ENCODE data around the gene AGAP1.
"Not testable (repeated sequence)": the region's sequence is repeated elsewhere in the genome, so short reads cannot be mapped to it uniquely, and the experiment has no call there.

AGAP1 gene

DNA sequence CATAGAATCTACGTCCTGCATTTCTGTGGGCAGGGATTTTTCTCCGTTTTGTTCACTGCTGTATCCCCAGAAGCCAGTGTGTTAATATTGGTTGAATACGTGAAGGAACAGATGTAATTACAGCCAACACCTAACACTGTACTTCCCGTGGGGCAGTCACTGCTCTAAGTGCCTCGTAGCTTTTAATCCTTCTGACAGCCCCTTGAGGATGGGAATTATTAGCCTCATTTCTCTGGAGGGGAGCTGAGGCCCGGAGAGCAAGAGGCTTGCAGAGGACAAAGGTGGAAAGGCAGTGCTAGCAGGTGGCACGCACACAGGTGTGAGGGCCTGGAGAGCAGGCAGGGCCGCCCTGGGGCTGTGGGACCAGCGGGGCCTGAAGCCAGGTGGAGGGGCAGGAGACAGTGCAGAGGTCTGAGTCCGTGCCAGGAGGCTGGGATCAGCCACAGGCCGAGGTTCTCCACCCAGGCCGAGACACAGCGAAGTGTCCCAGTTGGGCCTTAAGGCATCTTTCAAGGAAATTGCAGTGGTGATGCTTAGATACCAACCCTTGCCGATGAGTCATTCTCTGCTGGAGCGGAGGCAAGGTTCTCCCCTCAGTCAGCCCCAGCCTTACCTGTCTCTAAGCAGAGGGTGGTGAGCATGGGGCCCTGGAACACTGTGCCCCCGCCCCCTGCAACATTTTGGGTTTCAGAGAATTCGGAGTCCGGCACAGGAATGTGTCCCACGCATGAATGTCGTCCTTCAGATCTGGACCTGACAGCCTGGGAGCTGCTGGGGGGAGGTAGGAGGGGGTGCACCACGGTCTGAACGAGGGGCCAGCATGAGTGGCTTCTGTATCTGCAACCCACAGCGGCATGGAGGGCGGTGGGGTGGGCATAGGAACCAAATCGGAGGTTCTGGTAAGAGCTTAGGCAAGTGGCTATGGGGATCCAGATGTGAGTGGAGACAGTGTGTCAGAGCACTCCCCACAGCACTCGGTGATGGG, 551.7 kb downstream of the AGAP1 start:
- no peak for DNase-seq (ENCODE audit: low read depth)

DNA sequence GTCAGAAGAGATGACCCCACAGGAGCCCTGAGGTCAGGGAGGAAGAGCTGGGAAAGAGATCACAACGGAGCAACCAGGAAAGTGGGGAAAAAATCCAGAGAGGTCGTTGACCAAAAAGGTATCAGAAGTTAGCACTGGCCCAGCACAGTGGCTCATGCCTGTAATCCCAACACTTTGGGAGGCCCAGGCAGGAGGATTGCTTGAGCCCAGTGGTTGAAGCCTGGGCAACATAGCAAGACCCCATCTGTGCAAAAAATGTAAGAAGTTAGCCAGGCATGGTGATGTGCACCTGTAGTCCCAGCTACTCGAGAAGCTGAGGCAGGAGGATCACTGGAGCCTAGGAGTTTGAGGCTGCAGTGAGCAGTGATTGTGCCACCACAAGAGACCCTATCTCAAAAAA, 552.9 kb downstream of the AGAP1 start:
- no peak for DNase-seq (ENCODE audit: low read depth)

DNA sequence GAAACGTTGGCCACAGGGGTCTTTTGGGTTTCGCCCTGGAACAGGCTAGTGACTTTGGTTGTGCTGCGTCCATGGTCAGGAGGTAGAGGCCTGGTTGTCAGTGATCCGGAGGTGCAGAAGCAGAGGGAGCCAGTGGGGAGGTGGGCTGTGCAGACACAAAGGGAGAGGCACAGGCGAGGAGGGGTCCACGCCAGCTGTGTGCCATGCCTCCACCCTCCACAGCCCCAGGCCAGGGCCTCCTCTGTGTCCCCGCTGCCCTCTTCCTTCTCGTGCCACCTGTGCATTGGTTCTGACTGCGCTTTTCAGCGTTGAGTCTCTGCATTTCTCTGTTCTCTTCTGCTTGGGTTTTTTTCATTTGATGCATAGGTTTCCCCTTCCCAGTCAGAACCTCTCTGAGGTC, 553.3 kb downstream of the AGAP1 start:
- no peak for DNase-seq (ENCODE audit: low read depth)

DNA sequence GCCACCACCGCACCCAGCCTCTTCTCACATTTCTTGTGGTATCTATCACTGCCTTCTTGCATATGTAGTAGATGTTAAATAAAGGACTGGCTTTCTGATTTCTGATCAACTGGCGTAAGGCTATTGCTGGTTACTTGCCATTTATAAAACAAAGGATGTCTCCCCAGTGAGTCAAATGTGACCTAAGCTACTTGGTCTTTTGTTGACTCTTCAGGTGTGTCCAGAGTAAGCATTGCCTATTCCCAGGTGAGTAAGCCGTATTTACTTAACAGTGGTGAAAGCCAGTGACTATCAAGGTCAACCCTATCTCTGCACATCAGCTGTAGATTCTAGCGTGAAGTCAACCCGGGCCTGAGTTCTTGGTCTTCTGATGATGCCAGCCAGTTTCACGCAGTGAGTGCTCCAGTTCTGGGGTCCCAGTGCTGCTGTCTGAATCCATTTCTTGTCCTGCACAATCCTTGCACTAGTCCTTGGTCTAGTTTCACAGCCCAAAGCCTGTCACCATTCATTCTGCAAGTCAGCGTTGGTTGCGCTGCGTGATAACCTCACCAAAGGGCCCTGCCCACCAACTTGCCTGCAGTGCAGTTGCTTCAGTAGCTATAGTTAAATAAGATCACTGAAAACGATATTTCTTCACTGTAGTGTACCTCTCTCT, 554.2 kb downstream of the AGAP1 start:
- DNase-seq (ENCODE audit: low read depth): no peak

DNA sequence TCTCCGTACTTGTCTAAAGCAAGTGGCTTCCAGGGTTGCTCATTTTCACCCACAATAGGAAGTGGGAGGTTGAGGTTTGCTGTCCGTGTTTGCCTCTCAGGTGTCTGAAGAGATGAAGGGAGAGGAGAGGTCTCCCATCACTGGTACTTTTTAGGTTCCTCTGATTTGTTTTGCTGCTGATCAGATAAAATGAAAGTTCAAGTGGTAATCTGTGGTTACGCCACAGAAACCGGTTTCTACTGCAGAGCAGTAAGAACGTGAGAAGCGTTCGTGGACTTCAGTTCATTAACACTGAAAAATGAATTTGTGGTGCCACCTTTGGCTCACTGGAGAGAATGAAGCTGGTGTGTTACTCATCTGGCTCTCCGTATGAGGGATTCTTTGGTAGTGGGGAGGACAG, 556.1 kb downstream of the AGAP1 start:
- DNase-seq (ENCODE audit: low read depth): no peak

DNA sequence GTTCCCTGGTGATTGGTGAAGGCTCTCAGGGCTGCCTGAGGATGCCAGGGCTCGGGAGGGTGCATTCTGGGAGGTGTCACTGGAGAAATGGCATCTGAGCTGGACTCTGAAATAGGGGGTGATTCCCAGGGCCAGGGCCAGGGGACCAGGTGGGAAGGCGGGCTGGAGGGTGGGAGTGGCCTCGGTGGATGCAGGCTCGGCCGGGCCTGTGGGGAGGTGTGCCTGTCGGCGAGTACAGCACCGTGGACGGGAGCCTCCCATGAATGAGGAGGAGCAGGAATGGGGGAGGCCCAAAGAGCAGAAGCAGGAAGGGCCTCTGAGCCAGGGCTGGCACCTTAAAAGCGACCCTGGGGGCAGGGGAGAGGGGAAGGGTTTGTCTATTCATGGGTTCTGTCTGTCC, 557.5 kb downstream of the AGAP1 start:
- DNase-seq (ENCODE audit: low read depth): no peak

DNA sequence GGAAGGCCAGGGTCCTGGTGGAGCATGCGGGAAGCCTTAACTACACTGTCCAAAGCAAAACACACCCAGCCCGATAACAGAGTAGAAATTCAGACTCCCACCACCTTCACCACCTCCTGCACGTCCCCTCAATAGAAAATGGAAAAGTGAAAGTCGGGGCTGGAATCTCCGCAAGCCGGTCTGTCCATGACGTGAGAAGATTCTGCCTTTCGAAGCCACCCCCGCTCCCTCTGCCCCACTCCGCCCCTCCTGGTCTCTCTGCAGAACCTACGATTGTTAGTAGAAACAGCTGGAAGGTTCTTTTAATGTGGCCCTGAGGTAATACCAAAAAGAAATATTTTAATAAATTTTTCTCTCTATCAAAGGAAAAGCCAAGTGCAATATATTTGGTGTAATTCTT, 558.0 kb downstream of the AGAP1 start:
- DNase-seq (ENCODE audit: low read depth): no peak

DNA sequence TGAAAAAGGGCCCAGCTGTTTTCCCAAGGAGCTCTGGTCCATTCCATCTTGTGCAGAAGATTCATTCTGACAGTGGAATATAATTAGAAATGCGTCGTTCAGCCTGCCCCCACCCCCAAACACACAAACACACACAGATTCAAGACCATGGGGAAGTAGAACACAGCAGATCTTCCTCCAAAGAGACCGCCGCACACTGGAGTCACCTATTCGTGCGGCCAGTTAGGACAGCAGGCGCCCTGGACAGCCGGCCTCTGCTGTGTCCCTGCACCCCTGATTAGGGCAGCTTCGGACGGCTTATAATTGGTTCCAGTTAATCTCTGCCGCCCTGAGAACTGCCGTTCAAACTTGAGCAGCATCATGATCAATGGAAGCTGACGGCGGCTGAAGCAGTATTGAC, 558.4 kb downstream of the AGAP1 start:
- DNase-seq (ENCODE audit: low read depth): no peak

DNA sequence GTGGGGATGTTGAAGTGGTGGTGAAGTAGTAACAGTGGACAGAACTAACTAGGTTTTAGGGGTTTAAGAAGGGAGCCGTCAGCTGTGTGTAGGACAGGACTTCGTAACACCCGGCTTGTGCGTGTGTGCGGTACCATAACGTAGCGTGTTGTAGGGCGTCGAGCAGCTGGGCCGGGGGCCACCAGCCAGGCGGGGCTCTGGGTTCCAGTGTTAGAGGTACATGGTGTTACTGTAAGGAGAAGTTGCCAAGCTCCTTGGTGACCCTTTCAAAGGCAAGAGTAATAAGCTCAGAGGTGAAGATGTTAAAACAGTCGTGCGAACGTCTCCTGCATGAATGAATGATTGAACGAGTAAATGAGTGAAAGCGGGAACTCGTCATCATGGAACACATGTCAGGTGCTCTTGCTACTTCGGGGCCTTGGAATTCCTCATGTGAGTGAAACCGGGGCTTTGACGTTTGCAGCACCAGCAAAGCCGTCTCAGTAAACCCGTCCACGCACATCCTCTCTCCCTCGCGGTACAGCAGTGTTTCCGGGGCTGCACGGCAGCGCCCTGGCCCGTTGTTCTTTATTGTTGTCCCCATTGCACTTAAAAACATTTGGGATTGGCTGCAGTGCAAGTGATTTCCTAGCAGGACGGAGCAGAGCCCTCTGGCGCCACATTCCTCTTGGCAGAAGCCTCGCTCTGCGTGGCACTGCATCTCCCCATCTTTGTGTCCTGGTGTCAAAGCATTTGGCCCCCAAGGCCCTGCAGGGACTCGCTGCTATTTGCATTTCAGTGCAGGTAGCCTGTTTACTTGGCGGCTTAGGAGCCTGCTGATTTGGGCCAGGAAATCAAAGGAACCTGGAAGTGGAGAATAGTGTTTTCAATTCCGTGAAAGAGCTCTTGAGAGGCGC, 559.3 kb downstream of the AGAP1 start:
- DNase-seq (ENCODE audit: low read depth): no peak

DNA sequence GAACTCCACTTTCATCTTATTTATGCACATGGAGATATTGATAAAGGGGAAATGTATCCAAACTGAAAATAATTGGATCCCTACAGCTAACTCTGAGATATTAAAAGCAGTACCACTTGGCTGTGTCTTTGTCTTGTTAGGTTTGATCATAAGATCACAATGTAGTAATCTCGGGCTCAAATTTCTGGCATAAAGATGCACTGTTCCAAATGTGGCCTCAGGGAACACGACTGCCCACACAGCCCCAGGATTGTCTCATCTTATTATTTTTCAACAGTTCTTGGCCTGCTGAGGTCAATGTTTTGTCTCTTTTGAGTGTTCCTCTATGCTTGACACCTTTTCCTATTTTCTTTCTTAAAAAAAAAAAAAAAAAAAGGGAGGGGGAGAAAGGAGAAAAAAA, 560.3 kb downstream of the AGAP1 start:
- DNase-seq (ENCODE audit: low read depth): no peak

DNA sequence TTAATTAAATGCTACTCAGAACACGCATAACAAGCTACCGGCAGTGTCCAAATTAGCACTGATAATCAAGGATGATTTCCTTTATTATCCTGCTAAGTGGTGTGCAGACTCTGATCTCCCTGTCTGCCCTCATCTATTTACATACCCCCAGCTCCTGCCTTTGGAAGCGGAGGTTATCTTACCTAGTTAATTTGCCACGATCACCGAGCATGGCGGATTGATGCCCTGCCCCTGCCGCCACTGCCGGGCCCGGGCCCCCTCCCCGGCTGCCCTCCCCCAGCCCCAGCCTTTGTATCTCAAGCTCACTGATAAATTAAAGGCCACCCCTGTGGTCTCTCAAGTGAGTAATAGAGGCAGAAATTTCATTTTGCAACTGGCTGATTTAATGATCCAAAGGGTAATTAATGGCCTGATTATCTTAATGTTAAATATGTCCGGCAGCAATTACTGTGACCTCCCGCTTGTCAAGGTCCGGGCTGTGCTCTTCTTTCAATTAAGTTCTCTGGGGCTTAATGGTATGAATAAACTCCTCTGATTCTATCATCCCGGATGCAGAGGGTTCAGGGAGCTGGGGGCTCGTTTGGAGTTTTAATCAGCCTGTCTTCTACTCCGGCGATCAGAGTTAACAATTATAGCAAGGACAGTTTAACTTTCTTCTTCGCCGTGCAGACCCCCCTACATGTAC, 560.9 kb downstream of the AGAP1 start:
- DNase-seq (ENCODE audit: low read depth): no peak

DNA sequence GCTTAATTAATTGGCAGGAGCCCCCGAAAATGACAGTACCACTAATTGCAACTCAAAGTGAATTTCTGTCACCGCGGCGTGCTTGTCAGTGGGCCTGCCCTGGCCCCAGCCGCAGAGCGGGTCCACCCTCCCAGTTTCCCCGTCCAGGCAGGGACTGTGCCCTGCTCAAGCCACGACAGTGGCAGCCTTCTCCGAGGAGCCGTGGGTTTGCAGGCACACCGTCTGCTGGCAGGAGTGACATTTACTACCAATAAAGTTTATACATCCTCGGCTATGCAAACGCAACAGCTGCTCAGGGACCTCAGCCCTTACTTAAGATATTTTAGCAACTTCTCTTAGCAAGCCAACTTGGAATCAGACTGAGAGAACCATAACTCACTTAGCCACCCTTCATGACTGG, 561.6 kb downstream of the AGAP1 start:
- DNase-seq (ENCODE audit: low read depth): no peak

DNA sequence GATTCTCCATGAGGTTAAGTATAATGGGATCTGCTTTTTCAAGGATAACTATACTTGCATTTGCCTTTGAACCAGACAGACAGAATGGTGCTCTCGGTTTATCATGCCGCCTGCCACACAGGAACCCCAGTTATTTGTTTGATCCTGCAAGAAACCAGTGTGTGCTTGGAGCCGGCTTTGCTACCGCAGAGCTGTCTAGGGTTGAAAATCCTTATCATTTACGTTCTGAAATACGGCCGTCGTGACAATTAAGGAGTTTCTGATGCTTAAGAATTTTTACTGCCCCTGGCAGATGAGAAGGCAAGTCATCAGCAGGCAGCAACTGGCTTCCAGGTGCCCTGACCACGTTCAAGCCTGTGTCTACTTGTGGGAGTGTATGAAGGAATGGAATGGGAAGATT, 562.3 kb downstream of the AGAP1 start:
- DNase-seq (ENCODE audit: low read depth): no peak

DNA sequence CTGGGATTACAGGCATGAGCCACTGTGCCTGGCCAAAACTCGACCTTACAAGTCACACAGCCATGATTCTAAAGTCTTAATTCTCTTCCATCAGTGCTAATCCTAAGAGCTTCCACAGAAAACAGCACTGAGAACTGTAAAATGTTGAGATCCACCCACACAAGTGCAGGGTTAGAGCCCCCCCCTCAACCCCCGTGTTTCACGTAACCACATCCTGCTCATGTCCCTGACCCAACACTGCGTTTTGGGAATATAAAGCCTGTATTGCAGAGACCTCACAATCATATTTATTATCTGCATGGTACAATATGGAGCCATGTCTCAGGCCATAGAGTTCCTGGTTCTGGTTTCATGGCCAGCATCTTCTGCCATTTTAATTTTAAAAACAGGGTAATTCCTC, 563.5 kb downstream of the AGAP1 start:
- DNase-seq (ENCODE audit: low read depth): no peak

DNA sequence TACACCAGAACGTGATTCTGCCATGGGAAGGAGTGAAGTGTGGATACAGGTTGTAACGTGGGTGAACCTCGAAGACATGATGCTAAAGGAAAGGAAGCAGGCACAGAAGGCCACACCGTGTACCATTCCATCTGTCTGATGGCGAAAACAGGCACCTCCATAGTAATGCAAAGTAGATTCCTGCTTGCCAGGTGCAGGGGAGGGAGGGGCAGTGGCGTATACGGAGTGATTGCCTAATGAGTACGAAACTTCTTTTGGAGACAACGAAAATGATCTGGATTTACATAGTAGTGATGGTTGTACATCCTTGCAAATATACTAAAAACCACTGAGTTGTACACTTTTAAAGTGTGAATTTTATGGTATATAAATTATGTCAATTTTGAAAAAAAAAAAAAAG, 567.7 kb downstream of the AGAP1 start:
- DNase-seq (ENCODE audit: low read depth): no peak

DNA sequence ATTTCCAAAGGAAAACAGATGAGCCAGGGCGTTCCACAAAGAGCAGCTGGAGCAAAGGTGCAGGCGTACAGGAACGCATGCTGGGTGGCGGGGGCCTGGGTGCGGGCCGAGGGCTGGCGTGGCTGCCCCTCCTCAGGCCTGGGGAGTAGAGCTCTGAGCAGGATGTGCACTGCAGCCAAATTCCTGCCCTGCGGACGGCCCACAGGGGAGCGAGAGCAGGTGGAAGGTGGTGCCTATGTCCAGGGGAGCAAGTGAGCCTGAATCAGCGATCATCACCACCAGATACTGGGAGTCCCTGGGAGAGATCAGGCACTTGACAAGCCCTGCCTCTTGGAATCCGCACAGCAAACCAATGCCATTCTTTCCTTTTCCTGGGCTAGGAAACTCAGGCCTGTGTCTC, 568.1 kb downstream of the AGAP1 start:
- no peak for DNase-seq (ENCODE audit: low read depth)

DNA sequence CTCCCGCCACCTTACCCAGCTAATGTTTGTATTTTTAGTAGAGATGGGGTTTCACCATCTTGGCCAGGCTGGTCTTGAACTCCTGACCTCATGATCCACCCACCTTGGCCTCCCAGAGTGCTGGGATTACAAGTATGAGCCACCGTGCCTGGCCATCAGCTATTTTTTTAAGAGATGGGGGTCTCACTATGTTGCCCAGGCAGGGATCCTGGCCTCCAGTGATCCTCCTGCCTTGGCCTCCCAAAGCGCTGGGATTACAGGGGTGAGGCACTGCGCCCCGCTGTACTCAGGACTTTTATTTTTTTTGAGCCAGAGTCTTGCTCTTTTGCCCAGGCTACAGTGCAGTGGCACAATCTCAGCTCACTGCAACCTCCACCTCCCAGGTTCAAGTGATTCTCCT, 569.0 kb downstream of the AGAP1 start:
- DNase-seq (ENCODE audit: low read depth): not testable (repeated sequence)

DNA sequence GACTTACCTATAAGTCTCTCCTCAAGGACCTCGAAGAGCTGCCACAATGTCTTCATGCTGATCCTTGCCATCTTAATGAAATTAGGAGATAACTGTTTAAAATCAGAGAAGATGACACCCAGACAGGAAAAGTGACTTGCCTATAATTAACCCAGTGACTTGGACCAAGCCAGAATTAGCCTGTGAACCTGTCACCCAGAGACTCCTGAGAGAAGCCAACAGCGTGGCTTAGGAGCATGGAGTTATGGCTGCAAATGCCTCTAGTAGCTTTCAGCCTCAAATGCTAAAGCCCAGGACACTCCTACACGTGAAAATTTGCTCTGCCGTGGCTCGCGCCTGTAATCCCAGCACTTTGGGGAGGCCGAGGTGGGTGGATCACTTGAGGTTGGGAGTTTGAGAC, 570.2 kb downstream of the AGAP1 start:
- DNase-seq (ENCODE audit: low read depth): no peak

DNA sequence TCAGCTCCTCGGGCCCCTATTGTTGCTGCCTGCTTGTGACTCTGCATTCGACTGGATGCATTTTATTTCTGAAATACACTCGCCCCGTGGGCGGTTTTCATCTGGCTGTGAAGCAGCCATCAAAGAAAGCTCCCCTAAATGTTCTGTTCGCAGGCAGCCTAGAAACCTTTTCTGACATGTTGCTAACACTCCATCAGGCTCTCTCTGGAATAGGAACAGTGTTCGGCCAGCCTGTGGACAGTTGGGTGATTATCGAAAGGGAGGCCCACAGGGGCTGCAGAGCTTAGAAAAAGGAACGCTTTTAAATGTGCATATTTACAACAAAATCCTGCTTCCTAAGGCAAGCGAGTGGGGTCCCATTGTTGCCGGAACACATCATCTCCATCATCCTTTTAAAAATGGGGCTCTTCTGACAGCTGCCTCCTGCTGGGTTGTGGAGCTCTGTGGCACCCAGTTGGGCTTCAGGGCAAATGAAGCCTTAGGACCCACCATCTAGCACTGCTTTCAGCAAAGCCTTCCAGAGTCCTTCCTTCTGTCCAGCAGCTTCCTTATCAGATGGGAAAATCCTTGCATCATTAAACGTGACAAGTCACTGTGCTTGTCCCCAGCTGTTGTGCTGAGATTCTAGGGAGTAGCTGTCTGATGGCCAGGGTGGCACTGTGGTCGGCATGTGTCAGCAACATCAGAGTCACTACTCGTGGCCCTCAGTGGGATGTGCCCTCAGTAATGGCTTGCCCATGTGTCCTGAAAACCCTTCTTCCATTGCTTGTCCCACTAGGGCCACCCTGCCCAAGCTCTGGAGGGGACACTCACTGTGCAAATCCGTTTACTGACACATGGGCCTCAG, 571.7 kb downstream of the AGAP1 start:
- no peak for DNase-seq (ENCODE audit: low read depth)

DNA sequence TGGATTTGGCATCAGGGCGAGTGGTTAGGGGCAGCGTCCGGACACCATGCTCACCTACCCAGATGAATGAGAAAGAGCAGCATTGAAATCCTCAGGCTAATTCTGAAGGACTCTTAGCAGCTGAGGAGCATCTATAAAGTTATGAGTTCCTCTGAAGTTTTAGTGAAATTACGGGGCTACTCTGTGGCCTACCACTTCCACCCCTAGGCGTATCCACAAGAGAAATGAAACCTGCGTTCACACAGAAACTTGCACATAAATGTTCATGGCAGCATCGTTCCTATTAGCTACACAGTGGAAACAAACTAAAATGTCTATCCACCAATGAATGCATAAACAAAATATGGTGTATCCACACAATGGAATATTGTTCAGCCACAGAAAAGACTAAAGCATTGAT, 576.4 kb downstream of the AGAP1 start:
- no peak for DNase-seq (ENCODE audit: low read depth)

DNA sequence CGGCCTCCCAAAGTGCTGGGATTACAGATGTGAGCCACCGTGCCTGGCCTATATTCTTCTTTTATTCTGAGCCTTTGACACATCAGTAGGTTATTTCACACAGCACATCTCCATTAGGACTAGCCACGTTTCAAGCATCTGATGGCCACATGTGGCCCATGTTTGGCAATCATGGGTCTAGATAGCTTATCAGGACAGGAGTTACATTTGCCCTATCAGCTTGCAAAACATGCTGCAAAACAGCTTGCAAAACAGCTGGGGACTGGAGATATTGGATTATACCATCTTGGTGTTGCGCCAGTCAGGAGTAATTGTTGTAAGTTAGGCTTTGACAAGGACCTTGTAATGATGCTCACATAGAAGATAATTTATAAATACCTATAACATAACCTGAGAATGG, 579.4 kb downstream of the AGAP1 start:
- DNase-seq (ENCODE audit: low read depth): no peak

All from activated gamma-delta T cell treated with anti-CD3 and anti-CD28 coated beads, Interleukin-2, amount 50 U/mL, for 16 hours (primary cell).